Measurements from ENCODE around the gene SFRP4. TPM values are rescaled to one million over a fixed set of nuclear protein-coding genes. Genes with fewer than 3 reads are reported as not detected.

The SFRP4 gene
- 0.01 TPM for polyA plus RNA-seq (2013, experiment 1 of 2)
- 0.01 TPM for polyA plus RNA-seq (2013, experiment 2 of 2)

DNA sequence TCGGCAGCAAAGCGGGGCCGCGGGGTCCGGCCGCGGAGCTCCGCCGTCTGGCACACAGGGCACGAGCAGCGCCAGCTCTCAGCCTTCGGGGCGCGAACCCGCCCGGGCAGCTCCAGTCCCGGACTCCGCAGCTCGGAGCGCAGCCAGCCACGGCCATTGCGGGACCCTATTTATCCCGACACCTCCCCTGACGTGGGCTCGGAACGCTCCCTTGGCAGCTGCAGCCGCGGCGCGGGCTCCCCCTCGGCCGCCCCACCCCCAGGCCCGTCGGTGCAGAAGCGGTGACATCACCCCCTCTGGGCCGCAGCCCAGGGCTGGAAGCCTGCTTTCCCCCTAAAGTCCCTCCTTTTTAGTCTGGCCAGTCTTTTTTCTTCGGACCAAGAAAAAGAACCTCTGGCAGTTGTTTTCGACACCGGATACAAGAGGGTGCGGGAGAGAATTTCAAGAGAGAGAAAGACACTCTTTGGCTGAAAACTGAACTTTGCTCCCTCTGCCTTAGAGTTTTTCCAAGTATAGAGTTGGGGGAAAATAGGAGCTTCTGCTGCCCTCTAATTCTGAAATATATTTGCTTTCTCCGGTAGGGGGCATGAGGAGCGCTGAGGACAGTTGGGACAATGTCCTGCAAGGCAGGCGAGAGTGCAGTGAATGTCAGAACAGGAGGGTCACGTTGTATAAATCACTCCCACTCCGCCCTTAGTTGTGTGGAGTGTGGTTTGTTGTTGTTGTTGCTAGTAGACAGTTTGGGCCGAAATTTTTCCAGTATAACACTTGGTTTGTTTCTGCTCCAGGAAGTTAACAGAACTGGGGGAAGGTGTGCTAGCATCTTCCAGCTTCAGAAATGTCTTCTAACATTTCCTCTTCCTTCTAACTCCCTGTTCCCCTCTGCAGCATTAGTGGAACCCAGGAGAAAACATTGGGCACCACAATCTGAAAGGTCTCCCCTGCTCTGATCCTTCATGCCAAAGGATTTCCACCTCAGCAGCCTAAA, at the start of gene SFRP4:
Gene SFRP4 (minus strand): TSS at position 145 of the 988 bp plus-strand sequence. CDS start 280 bp downstream, outside the sequence.
- Histone ChIP-seq H3K27ac (ENCODE audit: low read depth, low read length) (no peak within 1 kb of the TSS), H4K8ac (ENCODE audit: low read depth, low read length) (no peak within 1 kb of the TSS)
- WGBS (ENCODE audit: extremely low coverage, insufficient coverage, low lambda C conversion rate), result no CpG with 5 or more reads among the region's 46 CpGs

DNA sequence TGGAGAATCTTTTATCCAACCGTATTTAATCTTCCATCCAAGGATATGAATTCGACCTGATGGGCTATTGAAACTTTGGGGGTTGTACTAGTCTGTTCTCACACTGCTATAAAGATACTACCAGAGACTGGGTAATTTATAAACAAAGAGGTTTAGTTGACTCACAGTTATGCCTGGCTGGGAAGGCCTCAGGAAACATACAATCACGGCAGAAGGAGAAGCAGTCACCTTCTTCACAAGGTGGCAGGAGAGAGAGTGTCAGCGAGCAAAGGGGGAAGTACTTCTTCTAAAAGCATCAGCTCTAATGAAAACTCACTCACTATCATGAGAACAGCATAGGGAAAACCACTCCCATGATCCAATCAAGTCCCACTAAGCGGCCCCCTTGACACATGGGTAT, 47.6 kb upstream of the SFRP4 start:
- Histone ChIP-seq H4K8ac (ENCODE audit: low read depth, low read length) (no peak overlapping the region), H3K27ac (ENCODE audit: low read depth, low read length) (no peak overlapping the region), H2BK15ac (replicated peaks; ENCODE audit: low read depth) (no peak overlapping the region), H3K79me1 (ENCODE audit: low read length) (no peaks in the 10 kb centered on the region), H3K18ac (ENCODE audit: low read length) (no peak overlapping the region), H3K79me2 (ENCODE audit: control insufficient read depth, insufficient read depth, low read length) (no peaks in the 10 kb centered on the region), H3K4me3 (ENCODE audit: low read length) (no peak overlapping the region), H3K4me2 (ENCODE audit: low read length) (no peak overlapping the region), H3K27me3 (ENCODE audit: insufficient read depth, low read length, poor library complexity) (no peaks in the 10 kb centered on the region), H3K4ac (ENCODE audit: low read depth, low read length) (no peak overlapping the region), H3K4me1 (ENCODE audit: control insufficient read depth, low read depth, low read length) (no peaks in the 10 kb centered on the region), H3K56ac (ENCODE audit: low read length) (no peak overlapping the region), H3K23ac (ENCODE audit: low read length) (no peak overlapping the region), H2BK120ac (ENCODE audit: low read depth, low read length) (no peak overlapping the region), H2BK5ac (ENCODE audit: low read length) (no peak overlapping the region), H2AK5ac (ENCODE audit: low read length) (no peak overlapping the region), H3K36me3 (ENCODE audit: control insufficient read depth, insufficient read depth, low read length) (no peaks in the 10 kb centered on the region), H4K5ac (ENCODE audit: low read length) (no peak overlapping the region), H3K9ac (ENCODE audit: low read length) (no peak overlapping the region)
- WGBS (ENCODE audit: extremely low coverage, insufficient coverage, low lambda C conversion rate), result no CpG with 5 or more reads among the region's 5 CpGs
- no peak for DNase-seq

More for the DNA sequence above, at the start of gene SFRP4:
- Histone ChIP-seq H3K79me2 (ENCODE audit: control insufficient read depth, insufficient read depth, low read length) (no peaks in the 10 kb centered on the region), H2AK5ac (ENCODE audit: low read length) (no peak within 1 kb of the TSS), H3K4me3 (ENCODE audit: low read length) (no peak within 1 kb of the TSS), H3K18ac (ENCODE audit: low read length) (no peak within 1 kb of the TSS), H3K79me1 (ENCODE audit: low read length) (no peaks in the 10 kb centered on the region), H3K4ac (ENCODE audit: low read depth, low read length) (no peak within 1 kb of the TSS), H4K5ac (ENCODE audit: low read length) (no peak within 1 kb of the TSS), H2BK5ac (ENCODE audit: low read length) (no peak within 1 kb of the TSS), H3K36me3 (ENCODE audit: control insufficient read depth, insufficient read depth, low read length) (no peaks in the 10 kb centered on the region), H3K4me1 (ENCODE audit: control insufficient read depth, low read depth, low read length) (no peaks in the 10 kb centered on the region), H3K23ac (ENCODE audit: low read length) (peak within 1 kb of the TSS; percentile 71), H3K9ac (ENCODE audit: low read length) (no peak within 1 kb of the TSS), H3K56ac (ENCODE audit: low read length) (no peak within 1 kb of the TSS), H2BK15ac (replicated peaks; ENCODE audit: low read depth) (no peak within 1 kb of the TSS), H3K4me2 (ENCODE audit: low read length) (peak within 1 kb of the TSS; percentile 48), H2BK120ac (ENCODE audit: low read depth, low read length) (no peak within 1 kb of the TSS), H3K27me3 (ENCODE audit: insufficient read depth, low read length, poor library complexity) (peaks cover 13% of the 10 kb centered on the region)
- peak; percentile 82 for DNase-seq

DNA sequence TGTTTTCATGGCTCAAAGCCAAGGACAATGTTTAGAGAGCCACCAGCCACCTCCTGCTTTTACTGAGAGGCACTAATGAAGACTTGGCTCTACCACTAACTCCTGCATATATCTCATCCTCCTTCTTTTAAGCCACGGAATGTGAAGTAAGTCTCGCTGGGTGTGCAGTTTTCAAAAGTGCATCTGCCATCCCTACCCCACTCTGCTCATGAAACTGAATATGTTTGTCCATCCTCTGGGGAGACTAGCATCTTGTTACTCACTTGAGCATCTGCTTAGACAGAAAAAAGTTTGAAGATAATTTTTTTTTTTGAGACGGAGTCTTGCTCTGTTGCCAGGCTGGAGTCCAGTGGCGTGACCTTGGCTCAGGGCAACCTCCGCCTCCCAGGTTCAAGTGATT, 44.6 kb upstream of the SFRP4 start:
- no peak overlapping the region for H2AK5ac ChIP-seq (ENCODE audit: low read length)
- H2BK5ac ChIP-seq (ENCODE audit: low read length), result no peak overlapping the region
- H3K36me3 ChIP-seq (ENCODE audit: control insufficient read depth, insufficient read depth, low read length), result no peaks in the 10 kb centered on the region
- no peak overlapping the region for H3K4me2 ChIP-seq (ENCODE audit: low read length)
- no peak overlapping the region for H3K4me3 ChIP-seq (ENCODE audit: low read length)
- no peak overlapping the region for H2BK120ac ChIP-seq (ENCODE audit: low read depth, low read length)
- no peak overlapping the region for H2BK15ac ChIP-seq (replicated peaks; ENCODE audit: low read depth)
- WGBS (ENCODE audit: extremely low coverage, insufficient coverage, low lambda C conversion rate), result no CpG with 5 or more reads among the region's 5 CpGs
- H3K18ac ChIP-seq (ENCODE audit: low read length), result no peak overlapping the region
- no peaks in the 10 kb centered on the region for H3K79me2 ChIP-seq (ENCODE audit: control insufficient read depth, insufficient read depth, low read length)
- no peak overlapping the region for H3K56ac ChIP-seq (ENCODE audit: low read length)
- no peaks in the 10 kb centered on the region for H3K79me1 ChIP-seq (ENCODE audit: low read length)
- H4K5ac ChIP-seq (ENCODE audit: low read length), result no peak overlapping the region
- DNase-seq, result no peak
- H3K4me1 ChIP-seq (ENCODE audit: control insufficient read depth, low read depth, low read length), result no peaks in the 10 kb centered on the region
- no peak overlapping the region for H3K23ac ChIP-seq (ENCODE audit: low read length)
- no peak overlapping the region for H3K27ac ChIP-seq (ENCODE audit: low read depth, low read length)
- no peaks in the 10 kb centered on the region for H3K27me3 ChIP-seq (ENCODE audit: insufficient read depth, low read length, poor library complexity)
- no peak overlapping the region for H3K4ac ChIP-seq (ENCODE audit: low read depth, low read length)
- H3K9ac ChIP-seq (ENCODE audit: low read length), result no peak overlapping the region
- H4K8ac ChIP-seq (ENCODE audit: low read depth, low read length), result no peak overlapping the region

DNA sequence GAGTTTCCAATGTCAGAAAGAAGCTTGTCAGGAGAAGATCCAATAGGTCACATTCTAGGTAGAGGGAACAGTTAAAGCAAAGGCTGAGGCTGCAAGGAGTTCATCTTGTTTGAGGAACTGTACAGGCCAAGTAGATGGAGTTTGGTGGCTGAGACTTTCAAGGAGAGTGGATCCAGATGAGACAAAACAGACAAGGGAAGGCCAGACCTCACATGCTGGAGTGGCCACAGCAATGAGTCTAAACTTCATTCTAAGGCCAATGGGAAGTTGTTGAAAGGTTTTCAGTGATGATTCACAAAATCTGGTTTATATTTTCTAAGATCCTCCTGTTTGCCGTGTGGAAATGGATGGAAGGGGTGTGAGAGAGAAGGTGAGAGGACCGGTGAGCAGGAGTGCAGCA, 43.9 kb upstream of the SFRP4 start:
- H3K18ac ChIP-seq (ENCODE audit: low read length), result no peak overlapping the region
- H3K79me1 ChIP-seq (ENCODE audit: low read length), result no peaks in the 10 kb centered on the region
- H3K4me2 ChIP-seq (ENCODE audit: low read length), result no peak overlapping the region
- H3K9ac ChIP-seq (ENCODE audit: low read length), result no peak overlapping the region
- no peaks in the 10 kb centered on the region for H3K36me3 ChIP-seq (ENCODE audit: control insufficient read depth, insufficient read depth, low read length)
- H3K4ac ChIP-seq (ENCODE audit: low read depth, low read length), result no peak overlapping the region
- no peak overlapping the region for H2BK15ac ChIP-seq (replicated peaks; ENCODE audit: low read depth)
- H3K4me3 ChIP-seq (ENCODE audit: low read length), result no peak overlapping the region
- H4K8ac ChIP-seq (ENCODE audit: low read depth, low read length), result no peak overlapping the region
- H2AK5ac ChIP-seq (ENCODE audit: low read length), result no peak overlapping the region
- H3K23ac ChIP-seq (ENCODE audit: low read length), result no peak overlapping the region
- no peak overlapping the region for H2BK120ac ChIP-seq (ENCODE audit: low read depth, low read length)
- no peaks in the 10 kb centered on the region for H3K79me2 ChIP-seq (ENCODE audit: control insufficient read depth, insufficient read depth, low read length)
- no peaks in the 10 kb centered on the region for H3K4me1 ChIP-seq (ENCODE audit: control insufficient read depth, low read depth, low read length)
- H3K27me3 ChIP-seq (ENCODE audit: insufficient read depth, low read length, poor library complexity), result no peaks in the 10 kb centered on the region
- no peak overlapping the region for H3K56ac ChIP-seq (ENCODE audit: low read length)
- H2BK5ac ChIP-seq (ENCODE audit: low read length), result no peak overlapping the region
- H3K27ac ChIP-seq (ENCODE audit: low read depth, low read length), result no peak overlapping the region
- DNase-seq, result no peak
- no CpG with 5 or more reads among the region's 2 CpGs for WGBS (ENCODE audit: extremely low coverage, insufficient coverage, low lambda C conversion rate)
- H4K5ac ChIP-seq (ENCODE audit: low read length), result no peak overlapping the region

DNA sequence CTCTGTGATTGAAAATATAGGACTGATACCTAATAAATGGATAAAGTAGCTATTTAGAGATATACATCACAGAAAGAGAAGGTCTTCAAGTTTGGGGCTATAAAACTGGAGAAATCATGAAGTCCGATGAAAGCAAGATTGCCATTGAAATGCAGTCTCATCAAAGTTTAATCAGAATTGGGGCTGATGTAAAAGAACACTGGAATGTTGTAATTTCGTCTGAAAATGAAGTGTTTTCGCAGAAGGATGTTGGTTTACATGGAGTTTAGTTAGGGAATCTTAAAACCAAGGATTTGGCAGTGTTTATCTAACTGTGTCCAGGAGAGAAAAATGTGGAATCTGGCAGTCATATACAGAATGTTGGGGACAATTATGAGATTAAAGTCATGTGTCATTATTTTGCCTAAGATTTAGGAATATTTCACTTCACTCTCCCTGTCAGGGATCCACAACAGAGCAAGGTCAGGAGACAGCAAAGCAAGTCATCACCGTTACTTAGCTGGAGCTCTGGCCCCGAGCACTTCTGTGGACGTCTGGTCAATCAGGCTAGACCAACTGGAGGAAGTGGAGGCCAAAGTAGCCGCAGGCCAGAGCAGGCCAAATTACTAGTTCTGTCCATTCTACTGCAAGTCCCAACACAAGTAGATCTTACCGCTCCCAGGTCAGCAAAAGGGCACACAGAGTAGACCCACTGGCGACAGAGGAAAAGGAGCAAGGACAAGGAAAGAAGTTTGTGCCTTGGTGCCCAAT, 40.8 kb upstream of the SFRP4 start:
- H3K79me1 ChIP-seq (ENCODE audit: low read length), result no peaks in the 10 kb centered on the region
- no peak overlapping the region for H2AK5ac ChIP-seq (ENCODE audit: low read length)
- H3K27ac ChIP-seq (ENCODE audit: low read depth, low read length), result no peak overlapping the region
- WGBS (ENCODE audit: extremely low coverage, insufficient coverage, low lambda C conversion rate), result no CpG with 5 or more reads among the region's 9 CpGs
- H3K4ac ChIP-seq (ENCODE audit: low read depth, low read length), result no peak overlapping the region
- no peak overlapping the region for H2BK5ac ChIP-seq (ENCODE audit: low read length)
- no peaks in the 10 kb centered on the region for H3K36me3 ChIP-seq (ENCODE audit: control insufficient read depth, insufficient read depth, low read length)
- no peak for DNase-seq
- no peak overlapping the region for H3K56ac ChIP-seq (ENCODE audit: low read length)
- H3K18ac ChIP-seq (ENCODE audit: low read length), result no peak overlapping the region
- no peaks in the 10 kb centered on the region for H3K4me1 ChIP-seq (ENCODE audit: control insufficient read depth, low read depth, low read length)
- H3K23ac ChIP-seq (ENCODE audit: low read length), result no peak overlapping the region
- no peak overlapping the region for H3K4me2 ChIP-seq (ENCODE audit: low read length)
- no peaks in the 10 kb centered on the region for H3K27me3 ChIP-seq (ENCODE audit: insufficient read depth, low read length, poor library complexity)
- no peak overlapping the region for H4K5ac ChIP-seq (ENCODE audit: low read length)
- no peaks in the 10 kb centered on the region for H3K79me2 ChIP-seq (ENCODE audit: control insufficient read depth, insufficient read depth, low read length)
- no peak overlapping the region for H2BK15ac ChIP-seq (replicated peaks; ENCODE audit: low read depth)
- no peak overlapping the region for H2BK120ac ChIP-seq (ENCODE audit: low read depth, low read length)
- H3K4me3 ChIP-seq (ENCODE audit: low read length), result no peak overlapping the region
- H4K8ac ChIP-seq (ENCODE audit: low read depth, low read length), result no peak overlapping the region
- no peak overlapping the region for H3K9ac ChIP-seq (ENCODE audit: low read length)
